ENCODE measurements around the gene DUSP22. TPM values are rescaled to one million over a fixed set of nuclear protein-coding genes. Genes with fewer than 3 reads are reported as not detected.

DUSP22 gene
- total RNA-seq, 1 experiment from 2014 or later: 10.5 TPM

- no peak for DNase-seq (ENCODE audit: low read depth)
Measured at GRCh38 chr6:351011-351866, 59.0 kb downstream of the DUSP22 start.

- no peak for DNase-seq (ENCODE audit: low read depth)
Measured at GRCh38 chr6:351867-352289, 59.6 kb downstream of the DUSP22 start.

GRCh38 chr6:352474-352873 lies 60.2 kb downstream of the DUSP22 start:
- DNase-seq (ENCODE audit: low read depth): no peak

- no peak for DNase-seq (ENCODE audit: low read depth)
Measured at GRCh38 chr6:352896-353470, 60.7 kb downstream of the DUSP22 start.

- no peak for DNase-seq (ENCODE audit: low read depth)
Measured at GRCh38 chr6:353642-354614, 61.6 kb downstream of the DUSP22 start.

GRCh38 chr6:354631-355280 lies 62.5 kb downstream of the DUSP22 start:
- DNase-seq (ENCODE audit: low read depth): no peak

GRCh38 chr6:355373-356208 lies 63.3 kb downstream of the DUSP22 start:
- DNase-seq (ENCODE audit: low read depth): no peak

- no peak for DNase-seq (ENCODE audit: low read depth)
Measured at GRCh38 chr6:356828-357251, 64.6 kb downstream of the DUSP22 start.

GRCh38 chr6:357261-357790 lies 65.0 kb downstream of the DUSP22 start:
- DNase-seq (ENCODE audit: low read depth): no peak

- DNase-seq (ENCODE audit: low read depth): no peak
Measured at GRCh38 chr6:357791-358341, 65.6 kb downstream of the DUSP22 start.

- DNase-seq (ENCODE audit: low read depth): no peak
Measured at GRCh38 chr6:358432-358831, 66.1 kb downstream of the DUSP22 start.

- no peak for DNase-seq (ENCODE audit: low read depth)
Measured at GRCh38 chr6:358847-359246, 66.6 kb downstream of the DUSP22 start.

- DNase-seq (ENCODE audit: low read depth): no peak
Measured at GRCh38 chr6:359261-360035, 67.2 kb downstream of the DUSP22 start.

- no peak for DNase-seq (ENCODE audit: low read depth)
Measured at GRCh38 chr6:360349-360748, 68.1 kb downstream of the DUSP22 start.

GRCh38 chr6:360764-361373 lies 68.6 kb downstream of the DUSP22 start:
- no peak for DNase-seq (ENCODE audit: low read depth)

- no peak for DNase-seq (ENCODE audit: low read depth)
Measured at GRCh38 chr6:361411-362132, 69.3 kb downstream of the DUSP22 start.

GRCh38 chr6:362231-362923 lies 70.1 kb downstream of the DUSP22 start:
- no peak for DNase-seq (ENCODE audit: low read depth)

- no peak for DNase-seq (ENCODE audit: low read depth)
Measured at GRCh38 chr6:362924-363249, 70.6 kb downstream of the DUSP22 start.

Data from RPMI7951 (cell line).